HG03571 (cell line): ENCODE measurements around the gene TMEM135.
"Not testable (repeated sequence)": the region's sequence is repeated elsewhere in the genome, so short reads cannot be mapped to it uniquely, and the experiment has no call there.

Experiments
- ATAC-seq: cut with Tn5 transposase; IDR thresholded peaks from one replicate; pipeline ENCODE4 v1.9.1; 2021; ENCODE audit not compliant: unreplicated experiment

TMEM135 gene

DNA sequence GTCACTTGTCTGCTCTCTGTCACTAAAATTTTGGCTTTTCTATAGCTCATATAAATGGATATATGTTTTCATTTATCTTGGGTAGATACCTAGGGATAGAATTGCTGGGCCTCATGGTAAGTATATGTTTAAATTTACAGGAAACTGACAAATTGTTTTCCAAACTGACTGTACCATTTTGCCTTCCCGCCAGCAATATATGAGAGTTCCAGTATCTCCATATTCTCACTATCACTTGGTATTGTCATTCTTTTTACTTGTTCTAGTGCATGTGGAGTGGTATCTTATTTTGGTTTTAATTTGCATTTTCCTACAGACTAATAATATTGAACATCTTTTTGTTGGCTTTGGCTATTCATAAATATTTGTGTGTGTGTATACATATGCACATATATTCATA, 101.7 kb downstream of the TMEM135 start:
- ATAC-seq: no peak

- no peak for ATAC-seq
These were observed 103.6 kb downstream of the TMEM135 start for GRCh38 chr11:87141322-87141721.

GRCh38 chr11:87141980-87142514, 104.3 kb downstream of the TMEM135 start:
- no peak for ATAC-seq

DNA sequence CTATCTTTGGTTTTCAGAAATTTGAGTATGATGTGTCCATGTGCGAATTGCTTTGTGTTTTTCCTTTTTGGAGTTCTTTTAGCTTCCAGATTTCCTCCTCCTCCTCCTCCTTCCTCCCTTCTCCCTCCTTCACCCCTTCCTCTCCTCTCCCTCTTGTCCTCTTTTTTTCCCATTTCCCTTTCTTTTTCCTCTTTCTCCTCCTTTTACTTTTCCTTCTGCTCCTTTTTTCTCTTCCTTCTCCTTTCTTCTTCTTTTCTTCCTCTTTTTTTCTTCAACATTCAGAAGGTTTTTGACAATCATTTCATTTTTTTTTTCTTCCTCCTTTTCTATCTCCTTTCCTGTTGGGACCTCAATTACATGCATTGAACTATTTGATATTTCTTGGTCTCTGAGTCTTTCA, 104.9 kb downstream of the TMEM135 start:
- no peak for ATAC-seq

- no peak for ATAC-seq
These were observed 105.9 kb downstream of the TMEM135 start for GRCh38 chr11:87143641-87144040.

GRCh38 chr11:87144252-87144651, 106.5 kb downstream of the TMEM135 start:
- no peak for ATAC-seq

DNA sequence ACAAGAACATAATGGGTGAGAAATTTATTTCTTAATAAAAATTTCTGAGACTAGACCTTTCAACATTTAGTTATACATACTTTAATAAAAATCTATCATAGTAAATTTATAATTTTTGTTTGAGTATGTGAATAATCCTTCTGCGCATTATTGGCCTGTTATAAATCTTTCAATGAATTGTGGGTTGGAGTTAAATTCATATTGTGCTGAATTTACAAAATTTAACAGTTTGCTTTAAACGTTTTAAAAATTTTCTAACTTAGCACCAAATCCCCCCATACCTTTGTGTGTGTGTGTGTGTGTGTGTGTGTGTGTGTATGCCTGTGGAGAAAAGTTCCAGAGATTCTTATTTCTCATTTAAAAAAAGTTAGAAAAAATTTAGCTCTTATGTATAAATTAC, 111.0 kb downstream of the TMEM135 start:
- no peak for ATAC-seq

DNA sequence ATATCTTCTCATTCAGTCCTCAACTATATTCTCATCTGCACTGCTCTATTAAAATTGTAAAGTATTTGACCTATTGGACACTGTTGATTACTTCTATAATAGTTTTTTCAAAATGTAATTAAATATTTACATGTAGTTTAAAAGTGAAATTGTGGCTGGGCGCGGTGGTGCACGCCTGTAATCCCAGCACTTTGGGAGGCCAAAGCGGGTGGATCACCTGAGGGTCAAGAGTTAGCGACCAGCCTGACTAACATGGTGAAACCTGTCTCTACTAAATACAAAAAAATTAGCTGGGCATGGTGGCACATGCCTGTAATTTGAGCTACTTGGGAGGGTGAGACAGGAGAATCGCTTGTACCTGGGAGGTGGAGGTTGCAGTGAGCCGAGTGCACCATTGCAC, 112.0 kb downstream of the TMEM135 start:
- not testable (repeated sequence) for ATAC-seq

GRCh38 chr11:87150936-87151335, 113.2 kb downstream of the TMEM135 start:
- ATAC-seq: no peak

DNA sequence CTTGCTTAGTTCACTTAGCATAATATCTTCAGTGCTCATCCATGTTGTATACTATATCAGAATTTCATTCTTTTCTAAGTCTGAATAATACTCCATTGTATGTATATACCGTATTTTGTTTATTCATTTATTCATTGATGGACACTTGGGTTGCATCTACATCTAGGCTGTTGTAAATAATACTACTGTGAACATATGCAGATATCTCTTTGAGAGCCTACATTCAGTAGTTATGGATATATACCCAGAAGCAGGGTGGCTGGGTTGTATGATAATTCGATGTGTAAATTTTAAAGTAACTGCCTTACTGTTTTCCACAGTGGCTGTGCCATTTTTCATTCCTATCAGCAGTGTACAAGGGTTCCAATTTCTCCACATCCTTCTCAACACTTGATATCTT, 116.5 kb downstream of the TMEM135 start:
- no peak for ATAC-seq

GRCh38 chr11:87156970-87157369, 119.2 kb downstream of the TMEM135 start:
- no peak for ATAC-seq

- ATAC-seq: not testable (repeated sequence)
These were observed 131.3 kb downstream of the TMEM135 start for GRCh38 chr11:87169076-87169475.

DNA sequence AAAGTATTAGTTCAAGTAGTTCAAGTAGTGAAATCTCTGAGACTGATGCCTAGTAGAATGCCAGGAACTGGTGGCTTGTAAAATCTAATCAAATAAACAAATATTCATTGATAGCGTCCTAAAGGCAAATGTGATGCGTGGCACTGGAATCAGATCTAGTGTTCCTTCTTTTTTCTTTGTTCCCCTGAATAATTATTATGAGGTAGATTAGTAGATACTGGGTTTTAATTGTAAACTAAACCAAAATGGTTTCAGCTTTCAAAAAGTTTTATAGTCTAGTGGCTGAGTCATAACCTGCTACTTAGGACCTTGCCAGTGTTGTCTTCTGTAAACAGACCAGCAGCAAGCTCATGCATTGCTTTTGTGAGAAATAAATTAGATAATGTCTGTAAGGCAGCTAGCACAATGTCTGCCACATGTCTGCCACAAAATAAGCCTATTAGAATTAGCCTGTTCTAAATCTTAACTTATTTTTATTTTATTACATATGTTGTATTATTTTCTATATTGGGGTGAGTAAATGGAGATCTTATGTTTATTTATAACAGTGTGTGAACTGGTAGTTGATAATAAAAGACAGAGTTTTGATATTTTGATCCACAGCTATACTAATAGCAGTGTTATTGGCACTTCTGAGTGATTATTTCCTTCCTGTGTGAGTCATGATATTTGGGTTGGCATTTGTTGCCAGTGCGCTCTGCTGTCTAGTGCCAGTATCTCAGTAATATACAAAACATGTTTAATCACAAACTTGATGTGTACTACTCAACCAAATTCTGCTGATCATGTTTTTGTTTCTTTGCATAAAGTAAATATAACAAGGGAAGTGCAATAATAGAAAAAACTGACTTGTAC, 135.7 kb downstream of the TMEM135 start:
- no peak for ATAC-seq

DNA sequence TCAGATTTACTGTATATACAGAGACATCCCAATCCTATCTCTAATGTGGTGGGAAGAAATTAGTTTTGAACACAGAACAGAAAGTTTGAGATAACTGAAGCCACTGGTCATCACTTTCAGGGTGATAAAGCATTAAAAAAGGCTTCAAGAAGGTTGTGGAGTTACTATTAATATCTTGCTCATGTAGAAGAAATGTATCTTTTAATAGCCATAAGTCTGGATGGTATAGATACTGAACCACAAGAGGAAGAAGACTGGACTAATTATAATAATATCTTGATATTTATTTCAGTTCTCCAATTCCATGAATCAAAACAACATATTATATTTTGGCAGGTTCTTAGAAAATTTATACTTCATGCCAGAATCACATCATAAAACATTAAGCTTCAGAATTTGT, 137.1 kb downstream of the TMEM135 start:
- ATAC-seq: no peak

GRCh38 chr11:87176044-87176443, 138.3 kb downstream of the TMEM135 start:
- no peak for ATAC-seq

GRCh38 chr11:87179621-87180020, 141.9 kb downstream of the TMEM135 start:
- ATAC-seq: no peak

- no peak for ATAC-seq
These were observed 143.0 kb downstream of the TMEM135 start for GRCh38 chr11:87180742-87181141.

- ATAC-seq: no peak
These were observed 143.4 kb downstream of the TMEM135 start for GRCh38 chr11:87181143-87181542.

DNA sequence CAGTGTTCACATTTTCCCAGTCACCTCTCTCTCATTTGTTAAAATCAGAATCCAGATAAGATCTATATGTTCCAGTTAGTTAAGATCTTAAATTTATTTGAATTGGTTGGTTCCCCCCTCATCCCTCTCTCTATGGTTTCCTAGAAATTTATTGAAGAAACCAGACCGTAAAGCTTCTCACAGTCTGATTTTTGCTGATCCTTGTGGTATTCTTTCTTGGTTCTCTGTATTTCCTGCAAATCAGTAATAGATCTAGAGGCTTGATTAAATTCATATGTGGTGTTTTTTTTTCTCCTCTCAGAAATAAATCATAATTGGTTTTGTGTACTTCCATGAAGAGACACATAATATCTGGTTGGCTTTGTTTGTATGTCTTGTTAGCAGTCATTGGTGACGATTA, 147.5 kb downstream of the TMEM135 start:
- no peak for ATAC-seq

- no peak for ATAC-seq
These were observed 149.3 kb downstream of the TMEM135 start for GRCh38 chr11:87187076-87187475.

GRCh38 chr11:87187930-87188329, 150.2 kb downstream of the TMEM135 start:
- ATAC-seq: no peak

DNA sequence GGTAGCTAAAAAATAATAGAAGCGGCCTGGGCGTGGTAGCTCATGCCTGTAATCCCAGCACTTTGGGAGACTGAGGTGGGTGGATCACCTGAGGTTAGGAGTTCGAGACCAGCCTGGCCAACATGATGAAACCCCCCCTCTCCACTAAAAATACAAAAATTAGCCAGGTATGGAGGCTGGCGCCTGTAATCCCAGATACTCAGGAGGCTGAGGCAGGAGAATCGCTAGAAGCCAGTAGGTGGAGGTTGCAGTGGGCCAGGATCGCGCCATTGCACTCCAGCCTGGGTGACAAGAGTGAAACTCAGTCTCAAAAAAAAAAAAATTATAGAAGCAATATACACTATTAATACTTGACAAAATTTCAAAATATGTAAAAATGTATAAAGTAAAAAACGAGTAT, 150.7 kb downstream of the TMEM135 start:
- not testable (repeated sequence) for ATAC-seq

DNA sequence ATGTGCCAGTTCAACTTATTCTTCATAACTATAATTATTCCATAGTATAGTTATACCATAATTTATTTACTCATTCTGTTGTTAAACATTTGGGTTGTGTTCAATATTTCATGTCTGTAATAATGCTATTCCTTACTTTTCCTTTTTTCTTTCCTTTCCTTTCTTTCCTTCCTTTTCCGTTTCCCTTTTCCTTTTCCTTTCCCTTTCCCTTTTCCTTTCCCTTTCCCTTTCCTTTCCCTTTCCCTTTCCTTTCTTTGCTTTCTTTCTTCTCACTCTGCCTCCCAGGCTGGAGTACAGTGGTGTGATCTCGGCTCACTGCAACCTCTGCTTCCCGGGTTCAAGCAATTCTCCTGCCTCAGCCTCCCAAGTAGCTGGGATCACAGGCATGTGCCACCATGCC, 151.2 kb downstream of the TMEM135 start:
- not testable (repeated sequence) for ATAC-seq
